ENCODE data around the gene GRN.
A peak's percentile ranks its signal among the peaks of the same experiment; 100 is the strongest.
"Not testable (repeated sequence)": the region's sequence is repeated elsewhere in the genome, so short reads cannot be mapped to it uniquely, and the experiment has no call there.

GRN gene

GRCh38 chr17:44383363-44383762, 38.3 kb downstream of the GRN start:
- no peak for DNase-seq (ENCODE audit: low read depth)

- no peak for DNase-seq (ENCODE audit: low read depth)
These were observed 38.8 kb downstream of the GRN start for GRCh38 chr17:44383861-44384260.

GRCh38 chr17:44384281-44384822, 39.2 kb downstream of the GRN start:
- no peak for DNase-seq (ENCODE audit: low read depth)

GRCh38 chr17:44384823-44385286, 39.8 kb downstream of the GRN start:
- no peak for DNase-seq (ENCODE audit: low read depth)

GRCh38 chr17:44385287-44386181, 40.4 kb downstream of the GRN start:
- DNase-seq (ENCODE audit: low read depth) = peak; percentile 33

- DNase-seq (ENCODE audit: low read depth) = no peak
These were observed 41.1 kb downstream of the GRN start for GRCh38 chr17:44386182-44386525.

- DNase-seq (ENCODE audit: low read depth) = no peak
These were observed 42.7 kb downstream of the GRN start for GRCh38 chr17:44387804-44388203.

GRCh38 chr17:44389281-44389680, 44.2 kb downstream of the GRN start, which contains the start of gene ITGA2B:
TSS of gene ITGA2B (minus strand) at chr17:44389649. CDS start at chr17:44389473, 176 bp downstream.
- no peak for DNase-seq (ENCODE audit: low read depth)

- no peak for DNase-seq (ENCODE audit: low read depth)
These were observed 44.7 kb downstream of the GRN start for GRCh38 chr17:44389723-44390202.

- DNase-seq (ENCODE audit: low read depth) = no peak
These were observed 45.3 kb downstream of the GRN start for GRCh38 chr17:44390250-44390870.

GRCh38 chr17:44394112-44394511, 49.0 kb downstream of the GRN start:
- DNase-seq (ENCODE audit: low read depth) = not testable (repeated sequence)

GRCh38 chr17:44394833-44395232, 49.7 kb downstream of the GRN start:
- DNase-seq (ENCODE audit: low read depth) = no peak

- no peak for DNase-seq (ENCODE audit: low read depth)
These were observed 51.8 kb downstream of the GRN start for GRCh38 chr17:44396946-44397345.

GRCh38 chr17:44397479-44398440, 52.7 kb downstream of the GRN start:
- DNase-seq (ENCODE audit: low read depth) = no peak

- no peak for DNase-seq (ENCODE audit: low read depth)
These were observed 53.9 kb downstream of the GRN start for GRCh38 chr17:44398692-44399691.

GRCh38 chr17:44400226-44400847, 55.2 kb downstream of the GRN start:
- DNase-seq (ENCODE audit: low read depth) = no peak

Data from HS-5 (cell line).